Measurements from ENCODE around the gene KRTAP27-1.

KRTAP27-1 gene

GRCh38 chr21:30337276-30337744, at the start of gene KRTAP27-1:
Gene KRTAP27-1, minus strand, starts transcription at chr21:30337694. Its CDS starts 26 bp downstream, at chr21:30337668.
- Histone ChIP-seq H3K9me3 (ENCODE audit: control insufficient read depth, insufficient read depth, low read length) (no peaks in the 10 kb centered on the region), H3K4me1 (ENCODE audit: insufficient read depth, low read length) (no peaks in the 10 kb centered on the region), H3K36me3 (ENCODE audit: insufficient read depth, low read length) (no peaks in the 10 kb centered on the region), H3K9ac (ENCODE audit: low read depth, low read length) (no peak within 1 kb of the TSS)

- Histone ChIP-seq H3K9ac (ENCODE audit: low read depth, low read length) (no peak overlapping the region), H3K4me1 (ENCODE audit: insufficient read depth, low read length) (no peaks in the 10 kb centered on the region), H3K9me3 (ENCODE audit: control insufficient read depth, insufficient read depth, low read length) (no peaks in the 10 kb centered on the region), H3K36me3 (ENCODE audit: insufficient read depth, low read length) (no peaks in the 10 kb centered on the region)
Measured at GRCh38 chr21:30382201-30382600, 44.7 kb upstream of the KRTAP27-1 start.

- Histone ChIP-seq H3K36me3 (ENCODE audit: insufficient read depth, low read length) (no peaks in the 10 kb centered on the region), H3K9ac (ENCODE audit: low read depth, low read length) (no peak within 1 kb of the TSS), H3K9me3 (ENCODE audit: control insufficient read depth, insufficient read depth, low read length) (no peaks in the 10 kb centered on the region), H3K4me1 (ENCODE audit: insufficient read depth, low read length) (no peaks in the 10 kb centered on the region)
Measured at GRCh38 chr21:30372139-30372770, 34.8 kb upstream of the KRTAP27-1 start, which contains the start of gene KRTAP13-2. Gene KRTAP13-2, minus strand, starts transcription at chr21:30372271. Its CDS starts 58 bp downstream, at chr21:30372213.

- Histone ChIP-seq H3K36me3 (ENCODE audit: insufficient read depth, low read length) (no peaks in the 10 kb centered on the region), H3K9ac (ENCODE audit: low read depth, low read length) (no peak overlapping the region), H3K9me3 (ENCODE audit: control insufficient read depth, insufficient read depth, low read length) (no peaks in the 10 kb centered on the region), H3K4me1 (ENCODE audit: insufficient read depth, low read length) (no peaks in the 10 kb centered on the region)
Measured at GRCh38 chr21:30355906-30356305, 18.4 kb upstream of the KRTAP27-1 start.

- no peak overlapping the region for H3K9ac ChIP-seq (ENCODE audit: low read depth, low read length)
- H3K4me1 ChIP-seq (ENCODE audit: insufficient read depth, low read length): no peaks in the 10 kb centered on the region
- no peaks in the 10 kb centered on the region for H3K36me3 ChIP-seq (ENCODE audit: insufficient read depth, low read length)
- H3K9me3 ChIP-seq (ENCODE audit: control insufficient read depth, insufficient read depth, low read length): no peaks in the 10 kb centered on the region
Measured at GRCh38 chr21:30354308-30355005, 17.0 kb upstream of the KRTAP27-1 start.

- H3K4me1 ChIP-seq (ENCODE audit: insufficient read depth, low read length): no peaks in the 10 kb centered on the region
- no peaks in the 10 kb centered on the region for H3K36me3 ChIP-seq (ENCODE audit: insufficient read depth, low read length)
- no peaks in the 10 kb centered on the region for H3K9me3 ChIP-seq (ENCODE audit: control insufficient read depth, insufficient read depth, low read length)
- no peak overlapping the region for H3K9ac ChIP-seq (ENCODE audit: low read depth, low read length)
Measured at GRCh38 chr21:30351534-30351933, 14.0 kb upstream of the KRTAP27-1 start.

GRCh38 chr21:30349572-30349971, 12.1 kb upstream of the KRTAP27-1 start:
- H3K36me3 ChIP-seq (ENCODE audit: insufficient read depth, low read length): no peaks in the 10 kb centered on the region
- H3K9me3 ChIP-seq (ENCODE audit: control insufficient read depth, insufficient read depth, low read length): no peaks in the 10 kb centered on the region
- H3K4me1 ChIP-seq (ENCODE audit: insufficient read depth, low read length): no peaks in the 10 kb centered on the region
- no peak overlapping the region for H3K9ac ChIP-seq (ENCODE audit: low read depth, low read length)

GRCh38 chr21:30348506-30348905, 11.0 kb upstream of the KRTAP27-1 start, which contains the start of gene KRTAP23-1:
Gene KRTAP23-1, minus strand, starts transcription at chr21:30348606. Its CDS starts 0 bp downstream, at chr21:30348606.
- no peaks in the 10 kb centered on the region for H3K9me3 ChIP-seq (ENCODE audit: control insufficient read depth, insufficient read depth, low read length)
- H3K36me3 ChIP-seq (ENCODE audit: insufficient read depth, low read length): no peaks in the 10 kb centered on the region
- no peaks in the 10 kb centered on the region for H3K4me1 ChIP-seq (ENCODE audit: insufficient read depth, low read length)
- H3K9ac ChIP-seq (ENCODE audit: low read depth, low read length): no peak within 1 kb of the TSS

GRCh38 chr21:30345014-30345413, 7.5 kb upstream of the KRTAP27-1 start:
- Histone ChIP-seq H3K9ac (ENCODE audit: low read depth, low read length) (no peak overlapping the region), H3K4me1 (ENCODE audit: insufficient read depth, low read length) (no peaks in the 10 kb centered on the region), H3K36me3 (ENCODE audit: insufficient read depth, low read length) (no peaks in the 10 kb centered on the region), H3K9me3 (ENCODE audit: control insufficient read depth, insufficient read depth, low read length) (no peaks in the 10 kb centered on the region)

- Histone ChIP-seq H3K36me3 (ENCODE audit: insufficient read depth, low read length) (no peaks in the 10 kb centered on the region), H3K4me1 (ENCODE audit: insufficient read depth, low read length) (no peaks in the 10 kb centered on the region), H3K9ac (ENCODE audit: low read depth, low read length) (no peak overlapping the region), H3K9me3 (ENCODE audit: control insufficient read depth, insufficient read depth, low read length) (no peaks in the 10 kb centered on the region)
Measured at GRCh38 chr21:30340714-30341573, 3.5 kb upstream of the KRTAP27-1 start.

- Histone ChIP-seq H3K9me3 (ENCODE audit: control insufficient read depth, insufficient read depth, low read length) (no peaks in the 10 kb centered on the region), H3K4me1 (ENCODE audit: insufficient read depth, low read length) (no peaks in the 10 kb centered on the region), H3K36me3 (ENCODE audit: insufficient read depth, low read length) (no peaks in the 10 kb centered on the region), H3K9ac (ENCODE audit: low read depth, low read length) (no peak overlapping the region)
Measured at GRCh38 chr21:30338717-30339116, 1.2 kb upstream of the KRTAP27-1 start.

- Histone ChIP-seq H3K4me1 (ENCODE audit: insufficient read depth, low read length) (no peaks in the 10 kb centered on the region), H3K9me3 (ENCODE audit: control insufficient read depth, insufficient read depth, low read length) (no peaks in the 10 kb centered on the region), H3K36me3 (ENCODE audit: insufficient read depth, low read length) (no peaks in the 10 kb centered on the region), H3K9ac (ENCODE audit: low read depth, low read length) (no peak overlapping the region)
Measured at GRCh38 chr21:30337772-30338171, 278 bp upstream of the KRTAP27-1 start.

GRCh38 chr21:30336596-30336995, 898 bp downstream of the KRTAP27-1 start:
- Histone ChIP-seq H3K9me3 (ENCODE audit: control insufficient read depth, insufficient read depth, low read length) (no peaks in the 10 kb centered on the region), H3K9ac (ENCODE audit: low read depth, low read length) (no peak overlapping the region), H3K4me1 (ENCODE audit: insufficient read depth, low read length) (no peaks in the 10 kb centered on the region)

GRCh38 chr21:30333736-30334135, 3.8 kb downstream of the KRTAP27-1 start:
- Histone ChIP-seq H3K4me1 (ENCODE audit: insufficient read depth, low read length) (no peaks in the 10 kb centered on the region), H3K9ac (ENCODE audit: low read depth, low read length) (no peak overlapping the region), H3K36me3 (ENCODE audit: insufficient read depth, low read length) (no peaks in the 10 kb centered on the region), H3K9me3 (ENCODE audit: control insufficient read depth, insufficient read depth, low read length) (no peaks in the 10 kb centered on the region)

More at GRCh38 chr21:30336596-30336995, 898 bp downstream of the KRTAP27-1 start:
- no peaks in the 10 kb centered on the region for H3K36me3 ChIP-seq (ENCODE audit: insufficient read depth, low read length)

Data from ES-I3 (cell line).